Subcutaneous abdominal adipose tissue (tissue), 5 donors: ENCODE data around the gene RBBP4.
A peak's percentile ranks its signal among the peaks of the same experiment; 100 is the strongest.

Experiments used
- H3K27ac ChIP-seq: one replicate; pipeline ENCODE4 v1.7.0; 2013; ENCODE audit warnings: low read depth, mild to moderate bottlenecking, inconsistent platforms, low read length, moderate library complexity
- H3K27me3 ChIP-seq, 5 donors: one replicate each; pipeline ENCODE4 v1.7.0; 2013; ENCODE audit warnings: low read length in 5 of 5, inconsistent platforms in 1 of 5; ENCODE audit not compliant: control insufficient read depth in 5 of 5, insufficient read depth in 4 of 5
- H3K36me3 ChIP-seq, 5 donors: one replicate each; pipeline ENCODE4 v1.7.0; 2013; ENCODE audit warnings: low read length in 5 of 5; ENCODE audit not compliant: control insufficient read depth in 5 of 5, insufficient read depth in 5 of 5
- H3K4me1 ChIP-seq, 5 donors: one replicate each; pipeline ENCODE4 v1.7.0; 2013; ENCODE audit warnings: low read length in 5 of 5, mild to moderate bottlenecking in 3 of 5, moderate library complexity in 1 of 5; ENCODE audit not compliant: control insufficient read depth in 5 of 5, insufficient read depth in 5 of 5
- H3K4me3 ChIP-seq, 5 donors: one replicate each; pipeline ENCODE4 v1.7.0; 2013; ENCODE audit warnings: low read length in 5 of 5, low read depth in 1 of 5
- H3K9ac ChIP-seq, 5 donors: one replicate each; pipeline ENCODE4 v1.7.0; 2013; ENCODE audit warnings: low read length in 5 of 5, mild to moderate bottlenecking in 4 of 5, moderate library complexity in 3 of 5
- H3K9me3 ChIP-seq, 5 donors: one replicate each; pipeline ENCODE4 v1.7.0; 2013; ENCODE audit warnings: low read length in 5 of 5; ENCODE audit not compliant: control insufficient read depth in 5 of 5
- donor health status: healthy.
- donor health status: healthy.
- donor health status: healthy.
- donor health status: healthy.
- donor health status: healthy.

RBBP4 gene

GRCh38 chr1:32650752-32651460 lies at the start of gene RBBP4:
Gene RBBP4, plus strand, starts transcription at chr1:32651208. Its CDS starts 99 bp downstream, at chr1:32651307.
- Histone ChIP-seq H3K9ac (peak within 1 kb of the TSS; percentile 77 to 93 (median 91)), H3K27me3 (no peaks in the 10 kb centered on the region), H3K4me3 (peak within 1 kb of the TSS; percentile 94 to 100 (median 97)), H3K9me3 (no peaks in the 10 kb centered on the region), H3K4me1 (peaks cover 0 to 38% (median 35%) of the 10 kb centered on the region in 5 donors), H3K36me3 (peaks cover 5 to 26% (median 17%) of the 10 kb centered on the region in 5 donors), H3K27ac (peak within 1 kb of the TSS; percentile 100)

- no peaks in the 10 kb centered on the region for H3K27me3 ChIP-seq
- no peaks in the 10 kb centered on the region for H3K9me3 ChIP-seq
These were observed 45.1 kb upstream of the RBBP4 start for GRCh38 chr1:32605711-32606424.

GRCh38 chr1:32606565-32607371 lies 44.2 kb upstream of the RBBP4 start:
- Histone ChIP-seq H3K9me3 (no peaks in the 10 kb centered on the region), H3K4me3 (no peak overlapping the region), H3K4me1 (peaks cover 0 to 4% (median under 1%) of the 10 kb centered on the region in 5 donors), H3K27ac (no peak overlapping the region), H3K27me3 (no peaks in the 10 kb centered on the region), H3K9ac (no peak overlapping the region), H3K36me3 (peaks cover 0 to 12% (median 6%) of the 10 kb centered on the region in 5 donors)

More at GRCh38 chr1:32605711-32606424, 45.1 kb upstream of the RBBP4 start:
- H3K4me3 ChIP-seq = no peak overlapping the region
- peaks cover 0 to 12% (median 6%) of the 10 kb centered on the region in 5 donors for H3K36me3 ChIP-seq
- H3K9ac ChIP-seq = no peak overlapping the region
- no peaks in the 10 kb centered on the region for H3K4me1 ChIP-seq
- H3K27ac ChIP-seq = no peak overlapping the region

DNA sequence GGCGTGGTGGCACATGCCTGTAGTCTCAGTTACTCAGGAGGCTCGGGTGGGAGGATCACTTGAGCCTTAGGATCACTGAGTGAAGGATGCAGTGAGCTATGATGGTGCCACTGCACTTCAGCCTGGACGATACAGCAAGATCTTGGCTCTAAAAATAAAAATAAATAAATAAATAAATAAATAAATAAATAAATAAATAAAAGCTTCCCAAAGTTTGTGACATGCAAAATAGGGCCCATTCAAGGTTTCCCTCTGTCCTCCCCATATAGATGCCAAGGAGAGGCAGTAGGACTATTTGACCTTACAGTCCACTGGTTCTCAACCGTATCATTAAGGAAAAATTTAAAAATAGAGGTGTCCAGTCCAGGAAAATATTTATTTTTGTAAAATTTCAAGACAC lies 41.8 kb upstream of the RBBP4 start:
- no peak overlapping the region for H3K9ac ChIP-seq
- no peak overlapping the region for H3K27ac ChIP-seq
- peaks cover 0 to 13% (median 11%) of the 10 kb centered on the region in 5 donors for H3K4me1 ChIP-seq
- H3K9me3 ChIP-seq = no peaks in the 10 kb centered on the region
- peaks cover 0 to 12% (median 6%) of the 10 kb centered on the region in 5 donors for H3K36me3 ChIP-seq
- H3K27me3 ChIP-seq = no peaks in the 10 kb centered on the region
- no peak overlapping the region for H3K4me3 ChIP-seq

GRCh38 chr1:32611859-32612188 lies 39.2 kb upstream of the RBBP4 start:
- Histone ChIP-seq H3K9me3 (no peaks in the 10 kb centered on the region), H3K9ac (peak overlapping the region in 4 of 5 donors; percentile 40 to 74 (median 62)), H3K27ac (no peak overlapping the region), H3K4me1 (peaks cover 0 to 13% (median 11%) of the 10 kb centered on the region in 5 donors), H3K4me3 (peak overlapping the region; percentile 73 to 86 (median 80)), H3K36me3 (peaks cover 0 to 2% (median 0%) of the 10 kb centered on the region in 5 donors), H3K27me3 (no peaks in the 10 kb centered on the region)

GRCh38 chr1:32612189-32612881 lies 38.7 kb upstream of the RBBP4 start:
- Histone ChIP-seq H3K9me3 (no peaks in the 10 kb centered on the region), H3K27me3 (no peaks in the 10 kb centered on the region), H3K9ac (peak overlapping the region in 4 of 5 donors; percentile 40 to 74 (median 62)), H3K4me1 (peaks cover 0 to 13% (median 11%) of the 10 kb centered on the region in 5 donors), H3K36me3 (no peaks in the 10 kb centered on the region), H3K27ac (no peak overlapping the region), H3K4me3 (peak overlapping the region; percentile 73 to 86 (median 80))

GRCh38 chr1:32613472-32613871 lies 37.5 kb upstream of the RBBP4 start:
- Histone ChIP-seq H3K9ac (no peak overlapping the region), H3K27ac (no peak overlapping the region), H3K36me3 (no peaks in the 10 kb centered on the region), H3K4me1 (peaks cover 0 to 13% (median 11%) of the 10 kb centered on the region in 5 donors), H3K27me3 (no peaks in the 10 kb centered on the region), H3K9me3 (no peaks in the 10 kb centered on the region), H3K4me3 (no peak overlapping the region)

DNA sequence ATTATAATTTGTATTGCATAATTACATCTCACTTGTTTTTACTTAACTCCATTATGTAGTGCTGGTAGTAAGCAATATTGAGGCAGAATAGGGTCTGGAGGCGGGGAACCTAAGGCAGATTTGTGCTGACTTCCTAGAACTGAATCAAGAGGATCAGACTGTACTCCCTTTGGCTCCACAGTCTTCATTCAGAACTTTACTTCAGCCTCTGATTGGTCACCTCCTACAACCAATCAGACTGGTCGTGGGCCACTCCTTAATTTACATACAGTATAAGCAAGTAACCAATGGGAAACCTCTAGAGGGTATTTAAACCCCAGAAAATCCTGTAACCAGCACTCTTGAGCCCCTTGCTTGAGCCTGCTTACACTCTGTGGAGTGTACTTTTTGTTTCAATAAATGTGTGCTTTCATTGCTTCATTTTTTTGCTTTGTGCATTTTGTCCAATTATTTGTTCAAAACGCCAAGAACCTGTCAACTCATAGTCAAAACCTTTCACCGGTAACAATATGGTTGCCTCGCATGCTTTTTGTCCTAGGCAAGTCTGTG lies 32.3 kb upstream of the RBBP4 start:
- Histone ChIP-seq H3K36me3 (peaks cover 0 to 4% (median 3%) of the 10 kb centered on the region in 5 donors), H3K9ac (no peak overlapping the region), H3K4me3 (no peak overlapping the region), H3K9me3 (no peaks in the 10 kb centered on the region), H3K4me1 (no peaks in the 10 kb centered on the region), H3K27me3 (no peaks in the 10 kb centered on the region), H3K27ac (no peak overlapping the region)

GRCh38 chr1:32619701-32620485 lies 31.1 kb upstream of the RBBP4 start:
- Histone ChIP-seq H3K27ac (no peak overlapping the region), H3K36me3 (peaks cover 0 to 4% (median 3%) of the 10 kb centered on the region in 5 donors), H3K9ac (no peak overlapping the region), H3K4me3 (no peak overlapping the region), H3K4me1 (no peaks in the 10 kb centered on the region), H3K9me3 (no peaks in the 10 kb centered on the region), H3K27me3 (no peaks in the 10 kb centered on the region)
